Dedifferentiated amniotic fluid mesenchymal stem cell (primary cell): ENCODE data around the gene CDKN1C.

Experiments
- DNase-seq: peaks from one replicate; pipeline ENCODE4 v3.0.0-alpha.2; 2016; ENCODE audit errors: extremely low spot score

Gene CDKN1C

DNA sequence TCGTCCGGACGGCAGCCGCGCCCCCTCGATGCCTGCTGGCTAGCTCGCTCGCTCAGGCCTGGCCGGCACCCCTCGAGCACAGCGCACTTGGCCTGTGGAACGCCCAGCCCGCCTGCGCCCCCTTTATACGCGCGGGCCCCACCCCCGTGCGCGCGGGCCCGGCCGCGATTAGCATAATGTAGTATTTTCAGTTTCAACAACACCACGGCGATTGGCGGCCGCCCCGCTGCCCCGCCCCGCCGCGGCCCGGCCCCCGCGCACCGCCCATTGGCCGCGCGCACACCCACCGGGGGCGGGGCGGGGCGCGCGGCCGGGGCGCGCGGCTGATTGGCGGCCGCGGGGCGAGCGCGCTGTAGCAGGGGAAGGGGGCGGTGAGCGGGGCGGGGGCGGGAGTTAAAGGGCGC, at the start of gene CDKN1C:
Gene CDKN1C, minus strand, starts transcription at position 98 of the 404 bp plus-strand sequence. CDS start 319 bp downstream, outside the sequence.
- DNase-seq, result peak; percentile 42

DNA sequence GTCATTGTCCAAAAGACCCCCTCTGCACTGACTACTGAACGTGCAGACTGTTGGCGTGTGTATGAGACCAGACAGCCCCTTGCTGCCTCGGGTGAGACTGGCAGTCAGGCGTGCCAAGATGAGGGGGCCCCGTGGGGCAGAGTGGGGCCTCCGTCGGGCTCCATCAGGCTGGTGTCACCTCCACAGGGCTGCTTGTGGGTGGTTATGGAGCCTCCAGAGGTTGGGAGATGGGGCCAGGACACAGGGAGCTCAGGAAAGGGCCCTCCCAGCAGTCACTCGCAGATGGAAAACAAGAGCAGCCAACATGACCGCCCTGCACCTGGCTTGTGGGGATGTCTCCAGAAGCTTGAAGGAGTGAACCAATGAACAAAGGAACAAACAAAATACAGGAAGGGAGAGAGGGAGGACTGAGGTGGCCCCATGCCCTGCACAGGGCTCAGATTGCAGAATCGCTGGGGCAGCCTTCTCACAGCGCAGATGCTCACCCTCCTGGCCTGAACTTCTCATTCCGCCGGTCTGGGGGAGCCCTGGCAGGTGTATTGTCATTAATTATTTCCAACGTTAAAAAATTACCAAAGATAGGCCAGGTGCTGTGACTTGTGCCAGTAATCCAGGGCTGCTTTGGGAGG, 49.1 kb upstream of the CDKN1C start:
- no peak for DNase-seq

DNA sequence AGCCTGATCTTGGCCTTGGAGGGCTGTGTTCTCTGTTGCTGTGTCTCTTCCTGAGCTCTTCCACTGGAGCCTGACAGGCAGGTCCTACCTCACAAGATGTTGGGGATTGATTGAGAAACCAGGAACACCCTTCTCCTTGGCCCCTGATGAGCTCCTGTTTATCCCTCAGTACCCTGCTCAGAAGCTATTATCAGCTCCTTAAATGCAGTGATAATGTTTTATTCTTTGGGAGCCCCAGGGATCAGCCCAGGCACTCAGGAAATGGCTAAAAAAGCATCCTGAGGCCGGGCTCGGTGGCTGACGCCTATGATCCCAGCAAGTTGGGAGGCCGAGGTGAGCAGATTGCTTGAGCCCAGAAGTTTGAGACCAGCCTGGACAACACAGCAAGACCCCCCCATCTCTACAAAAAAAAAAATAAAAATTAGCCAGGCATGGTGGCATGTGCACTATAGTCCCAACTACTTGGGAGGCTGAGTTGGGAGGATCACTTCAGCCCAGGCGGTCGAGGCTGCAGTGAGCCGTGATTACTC, 48.5 kb upstream of the CDKN1C start:
- no peak for DNase-seq

DNA sequence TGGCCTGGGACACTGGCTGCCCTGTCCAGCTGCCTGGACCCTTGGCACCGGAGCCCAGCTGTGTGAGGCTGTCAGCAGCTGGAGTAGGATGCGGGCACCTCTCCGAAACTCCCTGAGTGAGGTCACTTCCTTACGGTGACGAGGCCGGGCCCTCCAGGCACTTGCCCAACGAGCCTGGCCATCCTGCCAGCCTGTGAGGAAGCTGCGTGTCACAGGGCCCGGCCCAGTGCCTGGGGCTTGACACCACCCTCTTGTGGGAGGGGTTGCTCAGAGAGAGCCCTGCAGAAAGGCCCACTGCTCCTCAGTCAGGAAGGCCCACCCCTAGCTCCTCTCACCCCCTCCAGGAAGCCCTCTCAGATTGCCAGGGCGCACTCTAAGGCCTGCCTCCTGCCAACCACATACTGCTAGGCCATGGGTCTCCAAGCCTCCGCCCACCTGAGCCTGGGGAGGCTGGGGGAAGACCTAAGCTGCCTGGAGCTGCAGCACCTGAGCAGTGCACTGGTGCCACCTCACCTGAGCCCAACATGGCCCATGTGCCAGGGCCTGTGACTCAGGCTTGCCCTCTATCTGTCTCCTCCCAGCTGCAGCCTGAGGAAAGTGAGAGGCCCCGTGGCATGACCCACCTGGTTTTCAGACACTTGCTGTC, 47.9 kb upstream of the CDKN1C start:
- DNase-seq, result peak; percentile 34

DNA sequence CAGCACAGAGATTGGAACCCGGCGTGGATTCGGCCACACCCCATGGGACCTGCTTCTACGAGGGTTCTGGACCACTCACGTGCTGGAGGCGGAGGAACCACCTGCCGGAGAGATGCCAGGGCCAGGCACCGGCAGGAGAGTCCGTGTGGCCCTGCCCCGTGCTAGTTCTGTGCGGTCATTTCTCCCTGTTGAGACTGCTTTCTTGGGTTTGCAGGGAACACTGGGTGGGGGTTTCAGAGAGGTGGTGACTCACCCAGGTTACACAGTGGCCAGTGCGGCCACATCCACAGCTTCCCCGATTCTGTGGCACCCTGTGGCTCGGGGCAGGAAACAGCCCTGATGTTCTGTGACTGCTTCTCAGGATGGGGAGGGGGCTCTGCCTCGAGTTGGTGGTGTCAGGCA, 47.3 kb upstream of the CDKN1C start:
- DNase-seq, result no peak

DNA sequence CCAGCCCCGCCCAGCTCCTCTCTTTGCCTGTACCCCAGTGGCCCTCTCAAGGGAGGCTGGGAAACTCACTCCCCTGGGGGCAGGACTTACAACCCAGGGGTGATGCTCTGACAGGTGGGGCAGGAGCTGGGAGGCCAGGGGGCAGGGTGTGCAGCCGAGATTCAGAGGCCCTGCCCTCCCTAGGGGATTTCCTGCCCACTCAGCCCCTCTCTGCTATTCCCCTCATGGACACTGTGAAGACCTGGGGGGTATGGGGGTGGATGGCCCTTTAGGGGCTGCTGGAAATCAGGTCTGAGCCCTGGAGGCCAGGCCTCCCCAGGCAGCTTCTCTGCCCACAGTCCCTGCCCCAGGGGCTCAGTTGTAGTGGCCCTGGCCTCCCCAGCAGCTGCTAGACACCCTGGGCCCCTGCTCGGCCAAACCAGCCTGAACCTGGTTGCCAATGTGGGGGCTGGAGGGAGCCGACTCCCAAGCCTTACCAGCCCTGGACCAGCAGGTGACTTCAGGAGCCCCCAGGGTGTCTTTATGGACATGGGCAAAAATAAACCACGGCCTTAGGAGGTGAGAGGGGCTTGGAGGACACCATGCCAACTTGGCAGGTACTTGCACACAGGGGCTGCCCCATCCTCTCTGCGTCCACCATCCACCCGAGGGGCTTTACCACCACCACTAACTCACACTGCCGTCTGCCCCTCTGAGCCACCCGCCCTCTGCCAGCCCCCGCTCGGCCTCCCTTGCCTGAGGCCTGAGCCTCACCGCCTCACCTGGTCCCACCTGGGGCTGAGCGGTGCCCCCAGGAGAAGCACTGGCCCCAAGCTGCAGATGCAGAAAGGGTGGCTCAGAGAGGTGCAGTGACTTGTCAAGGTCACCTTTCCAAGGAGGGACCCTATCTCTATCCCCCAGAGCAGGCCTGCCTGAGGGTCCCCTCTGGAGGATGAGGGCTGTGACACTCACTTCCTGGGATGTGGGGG, 46.5 kb upstream of the CDKN1C start:
- DNase-seq, result no peak

DNA sequence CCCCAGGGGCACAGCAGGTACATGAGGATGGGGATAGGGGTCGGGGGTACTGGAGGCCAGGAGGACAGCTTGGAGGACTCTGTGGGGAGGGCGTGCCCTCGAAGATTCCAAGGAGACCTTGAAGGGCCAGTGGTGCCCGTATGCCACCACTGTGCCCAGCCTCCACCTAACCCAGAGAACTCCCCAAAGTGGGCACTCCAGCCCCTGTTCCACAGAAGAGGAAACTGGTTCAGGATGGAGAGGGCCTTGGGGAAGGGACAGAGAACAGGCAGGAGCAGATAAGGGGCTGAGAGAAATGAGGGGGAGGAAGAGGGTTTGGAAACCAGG, 45.8 kb upstream of the CDKN1C start:
- no peak for DNase-seq

DNA sequence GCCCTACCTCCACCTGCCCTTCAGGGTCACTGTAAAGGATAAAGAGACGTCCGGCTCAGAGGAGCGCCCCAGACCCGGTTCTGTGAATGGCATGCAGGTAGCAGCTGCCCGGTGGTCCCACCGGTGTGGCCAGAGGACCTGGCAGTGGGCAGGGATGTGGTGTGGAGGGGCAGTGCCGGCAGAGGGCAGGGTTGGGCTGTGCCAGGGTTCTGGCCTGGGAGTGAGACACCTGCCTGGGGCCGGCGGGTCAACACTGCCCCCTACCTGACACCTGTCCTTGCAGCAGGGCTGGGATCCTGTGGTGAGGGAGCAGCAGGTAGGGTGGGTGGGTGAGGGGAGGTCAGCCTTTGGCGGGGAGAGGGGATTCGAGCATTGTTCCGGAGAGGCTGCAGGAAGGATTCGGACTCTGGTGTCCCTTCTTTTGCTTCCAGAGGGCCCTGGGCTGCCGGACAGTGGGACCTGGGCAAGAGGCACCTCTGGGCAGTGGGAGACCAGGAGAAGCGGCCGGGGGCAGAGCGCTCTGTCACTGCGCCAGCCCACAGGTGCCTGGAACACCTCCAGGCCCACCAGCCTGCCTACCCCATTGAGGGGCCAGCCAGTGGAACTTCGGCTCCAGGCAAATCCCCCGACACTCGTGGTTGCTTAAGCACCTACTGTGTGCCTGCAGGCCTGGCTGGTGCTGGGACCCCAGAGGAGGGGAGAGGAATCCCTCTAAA, 45.3 kb upstream of the CDKN1C start:
- no peak for DNase-seq

DNA sequence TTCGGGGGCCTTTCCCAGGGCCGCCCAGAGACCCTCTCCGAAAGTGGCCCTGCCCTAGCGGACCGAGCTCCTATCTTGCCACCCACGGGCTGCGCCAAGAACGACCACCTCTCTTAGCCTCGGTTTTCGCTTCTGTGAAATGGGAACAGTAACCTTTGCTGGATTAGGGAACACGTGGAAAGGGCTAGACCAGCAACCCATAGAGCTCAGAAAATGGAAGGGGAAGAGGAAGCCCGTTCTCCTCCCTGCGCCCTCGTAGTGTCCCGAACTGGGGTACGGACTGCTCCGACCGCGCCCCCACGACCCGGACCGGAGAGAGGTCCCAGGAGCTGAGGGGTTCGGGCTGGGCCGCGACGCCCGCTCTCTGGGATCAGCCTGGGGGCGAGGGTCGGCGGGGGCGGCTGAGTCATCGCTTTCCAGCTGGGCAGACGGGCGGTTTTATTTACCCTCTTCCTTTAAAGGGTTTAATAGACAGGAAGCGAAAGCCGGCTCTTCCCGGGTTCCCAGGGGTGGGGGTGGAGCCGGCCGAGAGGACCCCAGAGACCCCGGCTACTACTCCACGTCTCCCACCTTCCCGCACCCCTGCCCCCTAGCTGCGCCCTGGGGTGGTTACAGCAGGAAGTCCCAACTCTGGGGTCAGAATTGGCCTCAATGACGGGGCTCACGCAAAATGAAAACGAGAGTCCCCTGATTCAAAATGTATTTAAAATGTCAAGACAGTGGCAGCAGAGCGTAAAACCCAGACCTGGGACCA, 44.6 kb upstream of the CDKN1C start:
- DNase-seq, result no peak

DNA sequence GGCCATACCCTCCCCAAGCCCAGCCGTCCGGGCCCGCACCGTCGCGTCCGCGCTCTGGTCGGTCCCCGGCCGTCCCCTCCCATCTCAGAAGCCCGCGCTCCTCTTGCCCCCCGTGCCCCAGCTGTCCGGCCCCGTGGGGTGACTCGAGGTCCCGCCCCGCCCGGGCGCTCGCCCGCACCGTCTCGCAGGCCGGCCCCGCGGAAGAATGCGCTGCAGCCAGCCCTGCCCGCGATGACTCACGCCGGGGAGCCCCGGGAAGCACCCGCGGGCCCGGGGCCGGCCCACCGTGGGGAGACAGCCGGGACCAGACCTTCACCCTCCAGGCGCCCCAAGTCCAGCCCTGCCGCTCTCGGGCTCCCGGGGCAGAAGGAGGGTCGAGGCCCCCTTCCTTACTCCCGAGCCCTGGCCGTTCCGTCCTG, 44.0 kb upstream of the CDKN1C start:
- peak; percentile 30 for DNase-seq

DNA sequence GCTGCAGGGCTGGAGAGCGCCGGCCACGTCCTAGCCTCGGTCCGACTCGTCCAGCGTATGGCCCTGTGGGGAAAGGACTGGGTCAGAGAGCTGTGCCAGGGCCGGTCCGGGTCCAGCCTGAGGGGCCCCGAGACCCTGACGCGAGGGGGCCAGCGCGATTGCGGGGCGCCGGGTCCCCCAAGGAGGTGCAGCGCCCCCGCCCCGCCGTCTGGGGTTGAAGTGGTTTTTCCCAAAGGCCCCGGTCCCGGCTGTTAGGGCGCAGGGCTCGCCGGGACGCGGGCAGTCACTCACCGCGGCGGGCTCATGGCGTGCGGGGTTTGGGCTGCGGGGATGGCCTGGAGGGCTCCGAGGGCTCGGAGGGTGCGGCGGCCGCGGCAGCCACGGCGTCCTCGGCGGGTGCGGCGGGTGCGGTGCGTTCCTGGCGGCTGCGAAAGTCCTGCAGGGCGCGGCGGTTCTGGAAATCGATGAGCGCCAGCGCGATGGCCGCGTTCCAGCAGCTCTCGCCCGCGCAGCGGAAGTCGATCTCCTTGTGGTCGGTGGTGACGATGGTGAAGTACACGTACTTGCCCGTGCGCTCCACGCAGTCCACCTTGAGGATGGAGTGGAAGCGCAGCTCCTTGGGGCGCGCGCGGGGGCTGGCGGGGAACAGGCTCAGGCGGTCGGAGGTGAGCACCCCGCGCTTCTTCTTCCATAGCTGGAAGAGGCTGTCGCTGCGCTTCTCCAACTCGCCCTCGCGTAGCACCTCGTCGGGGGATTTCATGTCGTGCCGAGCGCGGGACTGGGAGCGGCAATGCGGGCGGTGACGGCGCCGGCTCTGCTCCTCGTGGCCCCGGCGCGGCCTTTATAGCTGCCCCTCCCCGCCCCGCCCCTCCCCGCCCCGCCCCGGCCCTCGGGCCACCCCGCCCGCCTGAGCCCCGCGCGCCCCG, 43.3 kb upstream of the CDKN1C start, which contains the start of gene PHLDA2:
Gene PHLDA2, minus strand, starts transcription at position 816 of the 926 bp plus-strand sequence. Its CDS starts 56 bp downstream, at position 760.
- DNase-seq, result peak; percentile 29

DNA sequence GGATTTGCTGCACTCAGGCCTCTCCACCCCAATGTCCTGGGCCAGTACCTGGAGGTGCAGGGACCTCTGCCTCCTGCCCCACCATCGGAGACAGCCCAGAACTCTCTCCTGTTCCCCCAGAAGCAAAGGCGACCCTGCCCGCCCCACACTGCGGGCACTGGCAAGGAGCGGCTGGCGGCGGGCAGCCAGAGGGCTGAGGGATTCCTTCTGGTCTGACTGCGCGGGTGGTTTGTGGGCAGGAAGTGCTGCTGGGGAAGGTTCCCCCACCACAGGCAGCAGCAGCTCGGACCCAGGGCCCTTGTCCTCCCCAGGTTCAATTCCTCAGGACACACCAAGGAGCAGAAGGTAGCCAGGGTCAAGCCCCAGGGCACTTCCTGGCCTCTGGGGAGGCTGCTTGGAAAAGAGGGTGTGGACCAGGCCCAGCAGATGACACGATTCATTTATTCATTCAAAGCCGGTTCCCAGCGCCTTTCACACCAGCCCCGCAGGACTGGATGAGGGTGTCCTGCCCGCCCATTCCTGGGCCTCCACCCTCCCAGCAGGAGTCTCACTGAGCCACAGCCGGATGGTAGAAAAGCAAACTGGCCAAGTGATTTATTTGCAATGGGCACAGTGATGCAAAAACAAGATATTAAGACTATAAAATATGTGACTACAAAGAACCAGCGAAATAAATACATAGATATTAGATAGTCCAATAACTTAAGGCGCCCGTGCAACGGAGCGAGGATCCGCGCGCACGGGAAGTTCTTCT, 42.5 kb upstream of the CDKN1C start:
- DNase-seq, result no peak

DNA sequence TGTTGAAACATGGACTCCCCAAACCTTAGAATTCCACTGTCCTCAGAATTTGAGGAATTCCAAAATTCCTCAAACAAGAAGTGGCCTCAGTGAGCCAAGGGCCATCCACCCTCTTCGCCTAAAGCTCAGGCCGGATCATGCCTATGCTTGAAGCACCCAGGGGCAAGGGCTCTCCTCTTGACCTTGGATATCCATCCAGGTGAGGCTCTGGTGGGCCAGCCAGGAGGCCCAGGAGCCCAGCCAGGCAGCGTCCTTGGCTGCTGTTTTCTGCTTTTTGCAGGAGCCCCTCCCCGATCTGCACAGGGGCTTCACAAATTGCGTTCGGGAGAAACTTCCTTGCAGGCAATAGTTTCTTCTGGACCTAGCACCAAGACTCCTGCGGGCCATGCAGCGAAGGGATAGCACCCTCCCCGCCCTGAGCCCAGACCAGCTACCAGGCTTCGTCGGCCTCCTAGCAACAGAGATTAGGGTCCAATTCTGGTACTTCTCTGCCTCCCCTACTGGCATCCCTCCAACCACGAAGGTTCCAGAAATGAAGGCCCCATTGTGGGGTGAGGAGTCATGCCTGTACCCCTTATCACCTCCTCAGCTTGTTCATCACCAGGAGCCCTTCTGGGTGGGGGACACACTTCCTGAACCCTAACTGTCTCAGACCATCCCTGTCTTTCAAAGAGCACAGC, 41.7 kb upstream of the CDKN1C start:
- DNase-seq, result no peak

DNA sequence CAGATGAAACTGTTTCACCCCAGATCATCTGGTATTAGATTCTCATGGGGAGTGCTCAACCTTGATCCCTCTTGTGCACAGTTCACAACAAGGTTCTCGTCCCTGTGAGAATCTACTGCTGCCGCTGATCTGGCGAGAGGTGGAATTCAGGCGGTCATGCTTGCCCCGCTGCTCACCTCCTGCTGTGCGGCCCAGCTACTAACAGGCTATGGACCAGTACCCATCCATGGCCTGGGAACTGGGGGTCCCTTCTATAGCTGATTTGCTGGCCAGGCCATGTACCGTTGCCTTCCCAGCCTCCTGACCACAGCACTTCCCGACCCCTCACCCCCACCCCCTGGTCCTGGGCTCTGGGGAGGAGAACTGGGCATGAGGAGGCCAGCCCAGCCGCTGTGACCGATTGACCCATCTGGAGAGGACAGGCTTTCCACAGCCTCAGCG, 41.1 kb upstream of the CDKN1C start:
- DNase-seq, result no peak

DNA sequence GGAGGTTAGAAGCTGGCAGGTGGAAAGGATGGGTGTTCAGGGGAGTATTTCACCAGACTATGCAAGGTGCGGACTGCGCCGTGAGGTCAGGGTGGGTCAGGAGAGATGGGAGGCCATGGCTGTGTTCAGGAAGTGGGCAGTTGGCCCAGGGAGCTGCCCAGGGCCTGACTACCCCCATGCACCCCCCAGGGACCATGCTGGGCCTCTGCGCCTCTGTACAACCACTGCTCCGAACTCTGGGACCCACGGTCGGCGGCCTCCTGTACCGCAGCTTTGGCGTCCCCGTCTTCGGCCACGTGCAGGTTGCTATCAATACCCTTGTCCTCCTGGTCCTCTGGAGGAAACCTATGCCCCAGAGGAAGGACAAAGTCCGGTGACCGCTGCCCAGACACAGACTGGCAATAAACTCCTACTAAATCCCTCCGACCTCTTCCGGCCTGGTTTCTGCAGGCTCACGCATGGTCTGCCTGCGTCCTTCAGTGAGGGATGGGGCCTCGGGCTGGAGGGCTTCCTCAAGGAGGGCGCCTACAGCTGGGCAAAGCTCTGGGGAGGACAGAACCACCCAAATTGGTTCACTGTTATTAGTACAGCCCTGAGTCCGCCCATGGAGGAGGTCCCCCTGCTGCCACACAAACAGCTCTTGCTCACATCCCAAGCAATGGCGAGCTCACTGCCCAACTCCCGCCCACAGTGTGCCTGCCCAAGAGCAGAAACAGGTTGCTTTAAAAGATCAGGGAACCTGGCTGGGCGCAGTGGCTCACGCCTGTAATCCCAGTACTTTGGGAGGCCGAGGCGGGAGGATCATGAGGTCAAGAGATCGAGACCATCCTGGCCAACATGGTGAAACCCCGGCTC, 39.5 kb upstream of the CDKN1C start:
- DNase-seq, result no peak

DNA sequence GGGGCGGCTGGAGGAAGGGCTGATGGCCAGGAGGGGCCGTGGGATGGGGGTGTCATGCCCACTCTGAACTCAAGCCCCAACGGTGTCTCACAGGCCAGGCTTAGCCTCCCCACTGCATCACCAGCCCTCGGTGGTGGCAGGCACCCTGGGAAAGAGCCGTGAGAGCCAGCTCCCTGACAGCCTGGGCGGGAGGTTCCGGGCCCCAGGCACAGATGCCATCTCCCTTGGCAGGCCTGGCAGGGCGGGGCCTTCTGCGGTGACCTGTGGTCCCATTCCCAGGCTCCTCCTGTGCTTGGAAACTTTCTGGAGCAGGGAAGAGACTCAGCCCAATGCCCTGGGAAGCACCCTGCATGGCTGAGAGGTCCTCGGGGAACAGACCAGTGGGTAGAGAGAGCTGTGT, 38.8 kb upstream of the CDKN1C start:
- no peak for DNase-seq
